Liver (tissue), 9 donors: Measurements from ENCODE around the gene ITPKB. TPM values are rescaled to one million over a fixed set of nuclear protein-coding genes. Genes with fewer than 3 reads are reported as not detected.

Experiments used
- DNase-seq: peaks from one replicate; pipeline ENCODE4 v3.0.0-alpha.2; 2017; ENCODE audit warnings: low spot score
- H3K27ac ChIP-seq, 2 donors: one replicate each; pipeline ENCODE4 v1.7.0; 2013; ENCODE audit warnings: inconsistent platforms in 2 of 2, low read length in 2 of 2, control low read depth in 1 of 2, low read depth in 1 of 2, mild to moderate bottlenecking in 1 of 2
- H3K27me3 ChIP-seq, 4 donors: one replicate each; pipeline versions ENCODE4 v1.6.1 to v1.7.0; 2013; ENCODE audit warnings: low read length in 3 of 4, inconsistent platforms in 1 of 4, mild to moderate bottlenecking in 1 of 4, moderate library complexity in 1 of 4; ENCODE audit not compliant: control insufficient read depth in 4 of 4, insufficient read depth in 4 of 4
- H3K36me3 ChIP-seq, 4 donors: one replicate each; pipeline versions ENCODE4 v1.6.1 to v1.7.0; 2013; ENCODE audit warnings: low read length in 3 of 4, mild to moderate bottlenecking in 3 of 4, low read depth in 1 of 4, moderate library complexity in 1 of 4; ENCODE audit not compliant: control insufficient read depth in 4 of 4, insufficient read depth in 3 of 4
- H3K4me1 ChIP-seq, 4 donors: one replicate each; pipeline versions ENCODE4 v1.6.1 to v1.7.0; 2013; ENCODE audit warnings: low read length in 3 of 4, mild to moderate bottlenecking in 3 of 4, moderate library complexity in 1 of 4; ENCODE audit not compliant: control insufficient read depth in 4 of 4, insufficient read depth in 4 of 4
- H3K4me3 ChIP-seq, 3 donors: one replicate each; pipeline versions ENCODE4 v1.6.1 to v1.7.0; 2013; ENCODE audit warnings: low read length in 3 of 3, control low read depth in 1 of 3, low read depth in 1 of 3, mild to moderate bottlenecking in 1 of 3
- H3K9ac ChIP-seq, 2 donors: one replicate each; pipeline ENCODE4 v1.7.0; 2013; ENCODE audit warnings: low read length in 2 of 2, mild to moderate bottlenecking in 2 of 2, moderate library complexity in 2 of 2, control low read depth in 1 of 2, low read depth in 1 of 2
- H3K9me3 ChIP-seq, 4 donors: one replicate each; pipeline versions ENCODE4 v1.6.1 to v1.7.0; 2013; ENCODE audit warnings: low read length in 3 of 4; ENCODE audit not compliant: control insufficient read depth in 4 of 4
- ATF3 ChIP-seq: IDR thresholded peaks from 2 replicates; pipeline ENCODE4 v1.6.1; 2016; ENCODE audit warnings: antibody characterized with exemption
- EGR1 ChIP-seq, 2 donors: IDR thresholded peaks; 2 replicates each; pipeline ENCODE4 v1.6.1; 2016 to 2018; ENCODE audit warnings: antibody characterized with exemption in 2 of 2, low read depth in 2 of 2
- FOXA1 ChIP-seq: IDR thresholded peaks from 2 replicates; pipeline ENCODE4 v1.6.1; 2016; ENCODE audit warnings: antibody characterized with exemption
- FOXA2 ChIP-seq: IDR thresholded peaks from 2 replicates; pipeline ENCODE4 v1.6.1; 2016; ENCODE audit warnings: antibody characterized with exemption
- GABPA ChIP-seq, 2 donors: IDR thresholded peaks in 1 of 2; conservative IDR thresholded peaks in 1 of 2; 2 replicates each; pipeline ENCODE4 v1.6.1; 2016; ENCODE audit warnings: antibody characterized with exemption in 2 of 2, mild to moderate bottlenecking in 1 of 2, moderate library complexity in 1 of 2
- HNF4A ChIP-seq, 2 donors: conservative IDR thresholded peaks; 2 replicates each; pipeline ENCODE4 v1.6.1; 2016; ENCODE audit warnings: antibody characterized with exemption in 2 of 2, mild to moderate bottlenecking in 2 of 2
- HNF4G ChIP-seq: IDR thresholded peaks from 2 replicates; pipeline ENCODE4 v1.6.1; 2016; ENCODE audit warnings: antibody characterized with exemption
- JUND ChIP-seq, 2 donors: IDR thresholded peaks; 2 replicates each; pipeline ENCODE4 v1.6.1; 2016; ENCODE audit warnings: antibody characterized with exemption in 2 of 2
- MAX ChIP-seq: IDR thresholded peaks from 2 replicates; pipeline ENCODE4 v1.6.1; 2016; ENCODE audit warnings: antibody characterized with exemption
- NR2F2 ChIP-seq: IDR thresholded peaks from 2 replicates; pipeline ENCODE4 v1.6.1; 2016; ENCODE audit warnings: antibody characterized with exemption
- RAD21 ChIP-seq, 2 donors: IDR thresholded peaks; 2 replicates each; pipeline ENCODE4 v1.6.1; 2016; ENCODE audit warnings: antibody characterized with exemption in 2 of 2, mild to moderate bottlenecking in 2 of 2
- RXRA ChIP-seq, 2 donors: IDR thresholded peaks; 2 replicates each; pipeline ENCODE4 v1.6.1; 2017 to 2018; ENCODE audit warnings: antibody characterized with exemption in 2 of 2, mild to moderate bottlenecking in 1 of 2
- SP1 ChIP-seq: IDR thresholded peaks from 2 replicates; pipeline ENCODE4 v1.6.1; 2018; ENCODE audit warnings: antibody characterized with exemption, mild to moderate bottlenecking
- TAF1 ChIP-seq: conservative IDR thresholded peaks from 2 replicates; pipeline ENCODE4 v1.6.1; 2016; ENCODE audit warnings: antibody characterized with exemption, mild to moderate bottlenecking
- YY1 ChIP-seq: IDR thresholded peaks from 2 replicates; pipeline ENCODE4 v1.6.1; 2016; ENCODE audit warnings: antibody characterized with exemption, mild to moderate bottlenecking
- ZBTB33 ChIP-seq: IDR thresholded peaks from 2 replicates; pipeline ENCODE4 v1.6.1; 2016; ENCODE audit warnings: antibody characterized with exemption
- WGBS: extraction: QIAGEN DNeasy Blood & Tissue Kit; methylation state at CpG from one replicate; pipeline ENCODE4 v1.1.7; 2013; 5-methylcytosine and 5-hydroxymethylcytosine counted together
- polyA plus RNA-seq, 2 donors: library from polyadenylated mRNA; stranded (reverse) in 1 of 2; unstranded in 1 of 2; fragments of 200-250 nt in 1 of 2; fragments of >200 nt in 1 of 2; fragmentation: Nextera tagmentation in 1 of 2; extraction: Ambion mirVana in 1 of 2; gene quantifications; one replicate each; pipeline versions ENCODE4 v1.2.1 to v1.2.3, GENCODE V29; 2013 to 2015
- total RNA-seq, 2 donors: library from RNA; depleted of rRNA; stranded (reverse); fragments of >200 nt; gene quantifications; one replicate each; pipeline ENCODE4 v1.2.3, GENCODE V29; 2014
- TF ChIP-seq, protein P1 (sequence below): IDR thresholded peaks from 2 replicates; pipeline ENCODE4 v1.6.1; 2016; ENCODE audit warnings: antibody characterized with exemption, mild to moderate bottlenecking
- TF ChIP-seq, protein P2 (sequence below): fragments of 150-350 bp; IDR thresholded peaks from 2 replicates; pipeline ENCODE4 v1.5.1; 2017; ENCODE audit warnings: improper control_type of control experiment, low read depth, low read length; ENCODE audit not compliant: missing input control
- donor health status: healthy.
- donor health status: healthy.
- donor health status: healthy.
- donor health status: healthy.
- donor health status: healthy.

The ITPKB gene
- total and polyA plus RNA-seq, 4 donors, result 0.61 to 5.8 (median 3.7) TPM

DNA sequence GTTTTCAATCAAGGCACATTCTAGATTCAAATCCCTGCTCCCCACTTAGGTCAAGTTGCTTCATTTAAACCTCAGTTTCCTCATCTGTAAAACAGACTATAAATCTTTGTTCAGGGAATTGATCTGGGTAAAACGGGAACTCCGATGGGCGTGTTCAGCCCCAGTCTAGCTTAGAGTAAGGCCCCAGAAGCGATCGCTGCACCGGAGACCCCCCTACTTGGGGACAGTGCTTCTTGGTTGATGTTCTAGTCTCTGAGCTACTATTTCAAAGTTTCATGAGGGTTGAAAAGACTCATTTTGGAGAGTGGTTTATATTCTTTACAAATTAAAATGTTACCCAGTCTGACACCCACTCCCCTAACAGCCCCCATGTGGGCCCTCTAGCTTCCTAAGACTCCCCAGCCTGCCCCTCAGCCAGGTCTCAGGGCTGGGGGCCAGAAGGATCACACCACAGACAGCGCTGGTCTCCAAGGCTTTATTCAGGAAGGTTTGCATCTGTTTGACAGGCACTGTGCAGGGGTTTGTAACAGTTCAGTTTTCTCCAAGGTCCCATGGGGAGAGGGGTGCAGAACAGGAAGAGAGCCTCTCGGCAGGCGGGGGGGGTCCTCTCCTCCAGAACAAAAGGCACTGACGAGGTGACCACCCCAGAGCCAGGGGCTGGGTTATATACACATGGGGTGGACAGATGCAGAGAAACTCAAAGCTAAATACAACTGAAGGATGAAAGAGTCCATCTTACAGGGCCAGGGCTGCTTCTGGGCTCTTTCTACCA, 107.7 kb downstream of the ITPKB start:
- Histone ChIP-seq H3K27ac (no peak overlapping the region), H3K4me1 (peaks cover 0 to under 1% (median under 1%) of the 10 kb centered on the region in 4 donors), H3K9ac (no peak overlapping the region), H3K27me3 (no peaks in the 10 kb centered on the region), H3K9me3 (no peaks in the 10 kb centered on the region), H3K36me3 (no peaks in the 10 kb centered on the region), H3K4me3 (no peak overlapping the region)
- DNase-seq, result no peak
- no peak for TF ChIP-seq MAX
- TF ChIP-seq ZBTB33, result no peak
- no peak for TF ChIP-seq JUND (IDR thresholded peaks at IDR 0.05)
- no peak for TF ChIP-seq RXRA (IDR thresholded peaks at IDR 0.05)
- no peak for TF ChIP-seq TAF1
- TF ChIP-seq RAD21 (IDR thresholded peaks at IDR 0.05), result no peak
- TF ChIP-seq FOXA1, result no peak
- TF ChIP-seq YY1, result no peak
- TF ChIP-seq, protein P1, sequence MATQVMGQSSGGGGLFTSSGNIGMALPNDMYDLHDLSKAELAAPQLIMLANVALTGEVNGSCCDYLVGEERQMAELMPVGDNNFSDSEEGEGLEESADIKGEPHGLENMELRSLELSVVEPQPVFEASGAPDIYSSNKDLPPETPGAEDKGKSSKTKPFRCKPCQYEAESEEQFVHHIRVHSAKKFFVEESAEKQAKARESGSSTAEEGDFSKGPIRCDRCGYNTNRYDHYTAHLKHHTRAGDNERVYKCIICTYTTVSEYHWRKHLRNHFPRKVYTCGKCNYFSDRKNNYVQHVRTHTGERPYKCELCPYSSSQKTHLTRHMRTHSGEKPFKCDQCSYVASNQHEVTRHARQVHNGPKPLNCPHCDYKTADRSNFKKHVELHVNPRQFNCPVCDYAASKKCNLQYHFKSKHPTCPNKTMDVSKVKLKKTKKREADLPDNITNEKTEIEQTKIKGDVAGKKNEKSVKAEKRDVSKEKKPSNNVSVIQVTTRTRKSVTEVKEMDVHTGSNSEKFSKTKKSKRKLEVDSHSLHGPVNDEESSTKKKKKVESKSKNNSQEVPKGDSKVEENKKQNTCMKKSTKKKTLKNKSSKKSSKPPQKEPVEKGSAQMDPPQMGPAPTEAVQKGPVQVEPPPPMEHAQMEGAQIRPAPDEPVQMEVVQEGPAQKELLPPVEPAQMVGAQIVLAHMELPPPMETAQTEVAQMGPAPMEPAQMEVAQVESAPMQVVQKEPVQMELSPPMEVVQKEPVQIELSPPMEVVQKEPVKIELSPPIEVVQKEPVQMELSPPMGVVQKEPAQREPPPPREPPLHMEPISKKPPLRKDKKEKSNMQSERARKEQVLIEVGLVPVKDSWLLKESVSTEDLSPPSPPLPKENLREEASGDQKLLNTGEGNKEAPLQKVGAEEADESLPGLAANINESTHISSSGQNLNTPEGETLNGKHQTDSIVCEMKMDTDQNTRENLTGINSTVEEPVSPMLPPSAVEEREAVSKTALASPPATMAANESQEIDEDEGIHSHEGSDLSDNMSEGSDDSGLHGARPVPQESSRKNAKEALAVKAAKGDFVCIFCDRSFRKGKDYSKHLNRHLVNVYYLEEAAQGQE, result no peak
- no peak for TF ChIP-seq FOXA2
- TF ChIP-seq ATF3, result no peak
- 72% methylated on average over 10 of the region's 10 CpGs for WGBS

GRCh38 chr1:226630592-226630991, 108.5 kb downstream of the ITPKB start:
- Histone ChIP-seq H3K9ac (no peak overlapping the region), H3K4me1 (peaks cover 0 to 2% (median 2%) of the 10 kb centered on the region in 4 donors), H3K27ac (no peak overlapping the region), H3K4me3 (no peak overlapping the region), H3K9me3 (no peaks in the 10 kb centered on the region), H3K36me3 (no peaks in the 10 kb centered on the region), H3K27me3 (no peaks in the 10 kb centered on the region)
- DNase-seq, result no peak
- WGBS, result 86% methylated on average over 3 of the region's 3 CpGs
- TF ChIP-seq RAD21 (IDR thresholded peaks at IDR 0.05) (no peak), SP1 (no peak), EGR1 (IDR thresholded peaks at IDR 0.05; ENCODE audit: low read depth in 2 of 2) (no peak), FOXA2 (no peak), GABPA (IDR thresholded peaks at IDR 0.05 in 1 of 2, conservative IDR thresholded peaks at IDR 0.05 in 1 of 2) (no peak), FOXA1 (no peak), ZBTB33 (no peak), HNF4A (conservative IDR thresholded peaks at IDR 0.05) (no peak), ATF3 (no peak), NR2F2 (no peak), TAF1 (no peak), HNF4G (no peak), RXRA (IDR thresholded peaks at IDR 0.05) (no peak), JUND (IDR thresholded peaks at IDR 0.05) (no peak), YY1 (no peak), MAX (no peak)
- TF ChIP-seq, protein P2, sequence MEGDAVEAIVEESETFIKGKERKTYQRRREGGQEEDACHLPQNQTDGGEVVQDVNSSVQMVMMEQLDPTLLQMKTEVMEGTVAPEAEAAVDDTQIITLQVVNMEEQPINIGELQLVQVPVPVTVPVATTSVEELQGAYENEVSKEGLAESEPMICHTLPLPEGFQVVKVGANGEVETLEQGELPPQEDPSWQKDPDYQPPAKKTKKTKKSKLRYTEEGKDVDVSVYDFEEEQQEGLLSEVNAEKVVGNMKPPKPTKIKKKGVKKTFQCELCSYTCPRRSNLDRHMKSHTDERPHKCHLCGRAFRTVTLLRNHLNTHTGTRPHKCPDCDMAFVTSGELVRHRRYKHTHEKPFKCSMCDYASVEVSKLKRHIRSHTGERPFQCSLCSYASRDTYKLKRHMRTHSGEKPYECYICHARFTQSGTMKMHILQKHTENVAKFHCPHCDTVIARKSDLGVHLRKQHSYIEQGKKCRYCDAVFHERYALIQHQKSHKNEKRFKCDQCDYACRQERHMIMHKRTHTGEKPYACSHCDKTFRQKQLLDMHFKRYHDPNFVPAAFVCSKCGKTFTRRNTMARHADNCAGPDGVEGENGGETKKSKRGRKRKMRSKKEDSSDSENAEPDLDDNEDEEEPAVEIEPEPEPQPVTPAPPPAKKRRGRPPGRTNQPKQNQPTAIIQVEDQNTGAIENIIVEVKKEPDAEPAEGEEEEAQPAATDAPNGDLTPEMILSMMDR, result no peak
